GM18951 (cell line): ENCODE data around the gene PSRC1.

Source experiments
- POLR2A ChIP-seq: IDR thresholded peaks from 4 replicates; pipeline ENCODE4 v1.6.1; 2011; ENCODE audit warnings: mild to moderate bottlenecking; ENCODE audit not compliant: insufficient read length, insufficient read depth; ENCODE audit errors: extremely low read depth
- in situ Hi-C: fragments of 300-500 bp; cut with MboI; formaldehyde crosslinking; loops from one replicate; pipeline ENCODE4 v1.12.0; 2022; ENCODE audit warnings: low sequenced_read_pairs, mixed read lengths, inconsistent platforms; ENCODE audit not compliant: unreplicated experiment

The PSRC1 gene

GRCh38 chr1:109255678-109256077 lies 27.3 kb downstream of the PSRC1 start:
- in situ Hi-C loops: no loop called here

DNA sequence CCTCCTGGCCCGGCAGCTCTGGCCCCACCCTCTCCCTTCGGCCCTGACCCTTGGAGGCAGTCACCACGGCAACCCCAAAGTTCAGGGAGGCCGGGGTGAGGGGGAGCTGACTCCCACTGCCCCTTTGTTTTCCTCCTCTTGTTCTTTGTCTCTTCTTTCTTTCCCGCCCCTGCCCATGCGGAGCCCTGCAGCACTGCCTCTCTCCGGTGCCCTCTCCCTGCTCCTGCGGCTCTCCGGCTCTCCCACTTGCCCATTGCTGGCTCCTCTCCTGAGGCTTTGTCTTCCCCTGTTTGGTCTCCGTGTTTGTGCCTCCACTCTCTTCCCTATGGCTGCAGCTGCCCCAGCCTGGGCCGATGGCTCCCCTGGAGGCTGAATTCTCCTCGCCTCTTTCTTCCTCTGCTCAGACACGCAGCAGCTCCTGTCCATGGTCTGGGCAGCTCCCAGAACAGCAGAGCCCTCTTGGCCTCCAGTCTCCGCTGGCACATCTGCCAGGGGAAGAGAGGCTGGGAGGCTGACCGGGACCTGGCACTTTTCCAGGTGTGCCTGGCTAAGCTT lies 27.8 kb downstream of the PSRC1 start:
- no peak for TF ChIP-seq POLR2A
- in situ Hi-C loops: no loop called here

More at GRCh38 chr1:109255678-109256077, 27.3 kb downstream of the PSRC1 start:
- TF ChIP-seq POLR2A: no peak

DNA sequence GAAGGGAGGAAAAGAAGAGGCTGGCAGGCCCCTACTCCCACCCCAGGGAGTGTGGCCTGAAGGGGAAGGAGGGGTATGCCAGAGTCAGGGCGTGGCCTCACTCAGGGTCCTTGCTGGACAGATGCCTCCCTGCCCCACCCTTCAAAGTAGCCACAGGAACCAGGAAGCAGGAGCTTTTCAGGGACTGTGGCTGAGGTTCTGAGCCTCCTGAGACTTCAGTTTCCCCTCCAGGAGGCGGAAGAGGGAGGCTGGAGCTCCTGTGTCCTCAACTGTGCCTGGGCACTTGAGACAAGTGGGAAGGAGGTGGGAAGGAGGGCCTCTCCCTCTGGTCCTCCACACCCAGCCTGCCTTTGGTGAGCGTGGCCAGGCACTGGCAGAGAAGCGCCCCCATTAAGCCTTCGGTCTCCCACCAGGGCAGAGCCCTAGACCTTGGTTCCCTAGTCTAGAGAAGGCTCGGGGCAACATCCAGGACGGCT lies 28.3 kb downstream of the PSRC1 start:
- in situ Hi-C loops: no loop called here
- no peak for TF ChIP-seq POLR2A

GRCh38 chr1:109253803-109254620 lies 28.9 kb downstream of the PSRC1 start:
- in situ Hi-C loops: no loop called here
- no peak for TF ChIP-seq POLR2A

- no peak for TF ChIP-seq POLR2A
- in situ Hi-C loops: no loop called here
These were observed 29.8 kb downstream of the PSRC1 start for GRCh38 chr1:109252893-109253802.

- no peak for TF ChIP-seq POLR2A
- in situ Hi-C loops: no loop called here
These were observed 30.6 kb downstream of the PSRC1 start for GRCh38 chr1:109252167-109252892.

DNA sequence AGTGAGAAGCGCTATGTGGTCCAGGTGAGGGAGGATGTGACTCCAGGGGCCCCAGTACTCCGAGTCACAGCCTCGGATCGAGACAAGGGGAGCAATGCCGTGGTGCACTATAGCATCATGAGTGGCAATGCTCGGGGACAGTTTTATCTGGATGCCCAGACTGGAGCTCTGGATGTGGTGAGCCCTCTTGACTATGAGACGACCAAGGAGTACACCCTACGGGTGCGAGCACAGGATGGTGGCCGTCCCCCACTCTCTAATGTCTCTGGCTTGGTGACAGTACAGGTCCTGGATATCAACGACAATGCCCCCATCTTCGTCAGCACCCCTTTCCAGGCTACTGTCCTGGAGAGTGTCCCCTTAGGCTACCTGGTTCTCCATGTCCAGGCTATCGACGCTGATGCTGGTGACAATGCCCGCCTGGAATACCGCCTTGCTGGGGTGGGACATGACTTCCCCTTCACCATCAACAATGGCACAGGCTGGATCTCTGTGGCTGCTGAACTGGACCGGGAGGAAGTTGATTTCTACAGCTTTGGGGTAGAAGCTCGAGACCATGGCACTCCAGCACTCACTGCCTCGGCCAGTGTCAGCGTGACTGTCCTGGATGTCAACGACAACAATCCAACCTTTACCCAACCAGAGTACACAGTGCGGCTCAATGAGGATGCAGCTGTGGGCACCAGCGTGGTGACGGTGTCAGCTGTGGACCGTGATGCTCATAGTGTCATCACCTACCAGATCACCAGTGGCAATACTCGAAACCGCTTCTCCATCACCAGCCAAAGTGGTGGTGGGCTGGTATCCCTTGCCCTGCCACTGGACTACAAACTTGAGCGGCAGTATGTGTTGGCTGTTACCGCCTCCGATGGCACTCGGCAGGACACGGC lies 31.4 kb downstream of the PSRC1 start:
- in situ Hi-C loops: no loop called here
- TF ChIP-seq POLR2A: no peak

DNA sequence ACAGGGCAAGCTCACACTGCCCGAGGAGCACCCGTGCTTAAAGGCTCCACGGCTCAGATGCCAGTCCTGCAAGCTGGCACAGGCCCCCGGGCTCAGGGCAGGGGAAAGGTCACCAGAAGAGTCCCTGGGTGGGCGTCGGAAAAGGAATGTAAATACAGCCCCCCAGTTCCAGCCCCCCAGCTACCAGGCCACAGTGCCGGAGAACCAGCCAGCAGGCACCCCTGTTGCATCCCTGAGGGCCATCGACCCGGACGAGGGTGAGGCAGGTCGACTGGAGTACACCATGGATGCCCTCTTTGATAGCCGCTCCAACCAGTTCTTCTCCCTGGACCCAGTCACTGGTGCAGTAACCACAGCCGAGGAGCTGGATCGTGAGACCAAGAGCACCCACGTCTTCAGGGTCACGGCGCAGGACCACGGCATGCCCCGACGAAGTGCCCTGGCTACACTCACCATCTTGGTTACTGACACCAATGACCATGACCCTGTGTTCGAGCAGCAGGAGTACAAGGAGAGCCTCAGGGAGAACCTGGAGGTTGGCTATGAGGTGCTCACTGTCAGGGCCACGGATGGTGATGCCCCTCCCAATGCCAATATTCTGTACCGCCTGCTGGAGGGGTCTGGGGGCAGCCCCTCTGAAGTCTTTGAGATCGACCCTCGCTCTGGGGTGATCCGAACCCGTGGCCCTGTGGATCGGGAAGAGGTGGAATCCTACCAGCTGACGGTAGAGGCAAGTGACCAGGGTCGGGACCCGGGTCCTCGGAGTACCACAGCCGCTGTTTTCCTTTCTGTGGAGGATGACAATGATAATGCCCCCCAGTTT lies 32.3 kb downstream of the PSRC1 start:
- no peak for TF ChIP-seq POLR2A
- in situ Hi-C loops: no loop called here

DNA sequence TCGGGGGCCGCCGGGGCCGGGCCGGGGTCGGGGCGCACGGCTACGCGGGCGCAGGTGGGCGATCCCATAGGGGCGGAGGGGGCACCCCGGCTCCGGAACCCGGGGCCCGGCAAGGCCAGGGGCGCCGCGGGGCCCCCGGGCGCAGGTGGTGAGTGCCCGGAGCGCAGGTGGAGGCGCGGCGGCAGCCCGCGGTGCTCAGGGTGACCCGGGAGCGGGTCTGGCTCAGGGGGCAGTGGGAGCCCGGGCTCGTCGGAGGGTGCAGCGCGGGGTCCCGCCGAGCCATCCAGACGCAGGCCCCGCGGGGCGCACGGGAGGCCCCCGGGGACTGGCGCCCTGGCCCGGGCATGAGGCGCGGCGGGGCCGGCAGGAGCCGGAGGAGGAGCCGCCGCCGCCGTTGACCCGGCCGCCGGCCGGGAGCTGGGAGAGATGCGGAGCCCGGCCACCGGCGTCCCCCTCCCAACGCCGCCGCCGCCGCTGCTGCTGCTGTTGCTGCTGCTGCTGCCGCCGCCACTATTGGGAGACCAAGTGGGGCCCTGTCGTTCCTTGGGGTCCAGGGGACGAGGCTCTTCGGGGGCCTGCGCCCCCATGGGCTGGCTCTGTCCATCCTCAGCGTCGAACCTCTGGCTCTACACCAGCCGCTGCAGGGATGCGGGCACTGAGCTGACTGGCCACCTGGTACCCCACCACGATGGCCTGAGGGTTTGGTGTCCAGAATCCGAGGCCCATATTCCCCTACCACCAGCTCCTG lies 33.1 kb downstream of the PSRC1 start:
- TF ChIP-seq POLR2A: no peak
- in situ Hi-C loops: no loop called here

DNA sequence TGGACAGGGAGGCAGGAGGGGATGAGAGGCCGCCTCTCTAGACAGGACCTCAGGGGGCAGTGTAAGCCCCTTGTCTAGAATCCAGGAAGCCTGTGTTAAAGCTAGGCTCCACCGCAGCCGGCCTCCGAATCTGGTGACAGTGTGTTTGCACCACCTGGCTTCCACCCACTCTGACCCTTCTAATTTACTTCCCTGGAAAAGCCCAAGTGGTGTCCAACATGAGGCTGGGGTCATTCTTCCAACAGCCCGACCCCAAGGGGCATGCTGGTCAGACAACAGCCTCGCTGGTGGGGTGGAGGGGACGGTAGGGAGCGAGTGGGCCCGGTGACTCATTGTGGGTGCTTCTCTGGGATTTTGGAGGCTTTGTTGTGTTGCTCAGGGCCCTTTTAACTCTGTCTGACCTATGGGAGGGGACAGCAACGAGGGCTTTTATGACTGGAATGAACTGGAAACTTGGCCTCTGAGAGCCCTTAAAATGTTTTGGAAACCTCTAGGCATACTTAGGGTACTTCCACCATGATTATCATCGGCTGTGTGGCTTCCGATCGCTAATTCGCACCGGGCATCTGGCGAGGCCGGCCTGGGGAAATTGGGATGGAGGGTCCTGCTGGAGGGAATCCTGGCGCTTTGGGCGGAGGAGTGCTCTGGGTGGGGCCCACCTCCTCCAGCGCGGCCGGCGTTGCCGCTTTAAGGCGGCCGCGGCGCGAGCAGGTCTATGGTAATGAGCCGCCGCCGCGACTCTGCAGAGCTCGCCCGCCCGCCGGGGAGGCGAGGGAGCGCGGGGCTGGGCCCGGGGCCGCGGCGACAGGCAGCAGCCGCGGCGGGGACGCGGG lies 33.9 kb downstream of the PSRC1 start, which contains the start of gene CELSR2:
TSS of gene CELSR2 (plus strand) at position 743 of the 833 bp plus-strand sequence. CDS start 541 bp downstream, outside the sequence.
- in situ Hi-C loops: no loop called here
- TF ChIP-seq POLR2A: peak; percentile 27
